ENCODE data around the gene G0S2. TPM values are rescaled to one million over a fixed set of nuclear protein-coding genes. Genes with fewer than 3 reads are reported as not detected.

G0S2 gene
- polyA plus RNA-seq, 1 donor from 2014 or later, result 0.33 TPM

- H3F3A ChIP-seq (ENCODE audit: insufficient read depth, low read length, poor library complexity, severe bottlenecking), result no peaks in the 10 kb centered on the region
- TF ChIP-seq EZH2 (IDR thresholded peaks at IDR 0.05; ENCODE audit: borderline replicate concordance, insufficient read depth, low read length, poor library complexity, severe bottlenecking) (no peak), CTCF (IDR thresholded peaks at IDR 0.05; ENCODE audit: poor library complexity, severe bottlenecking) (no peak), SMC3 (conservative IDR thresholded peaks at IDR 0.05; ENCODE audit: poor library complexity) (no peak), EP300 (conservative IDR thresholded peaks at IDR 0.05; ENCODE audit: poor library complexity, severe bottlenecking) (no peak), RAD21 (conservative IDR thresholded peaks at IDR 0.05) (no peak), MXI1 (conservative IDR thresholded peaks at IDR 0.05; ENCODE audit: poor library complexity, severe bottlenecking) (no peak), POLR2AphosphoS5 (IDR thresholded peaks at IDR 0.05) (no peak), REST (IDR thresholded peaks at IDR 0.05; ENCODE audit: borderline replicate concordance) (no peak), TAF1 (IDR thresholded peaks at IDR 0.05; ENCODE audit: low read depth) (no peak)
- H3K36me3 ChIP-seq (ENCODE audit: insufficient read depth, low read length), result no peaks in the 10 kb centered on the region
- no peak overlapping the region for H3K9ac ChIP-seq (ENCODE audit: low read length)
- no peak overlapping the region for H3K27ac ChIP-seq (ENCODE audit: low read length)
- no peaks in the 10 kb centered on the region for H3K27me3 ChIP-seq (ENCODE audit: insufficient read depth, low read depth, low read length)
- H4K20me1 ChIP-seq (ENCODE audit: insufficient read depth), result no peaks in the 10 kb centered on the region
- no peak overlapping the region for H3K4me2 ChIP-seq (ENCODE audit: low read length)
- no peak overlapping the region for H3K4me3 ChIP-seq (ENCODE audit: low read length)
- no peaks in the 10 kb centered on the region for H3K9me3 ChIP-seq (ENCODE audit: low read length)
- no peak overlapping the region for H2AFZ ChIP-seq (ENCODE audit: low read depth, low read length)
- no peaks in the 10 kb centered on the region for H3K79me2 ChIP-seq (replicated peaks; ENCODE audit: insufficient read depth, low read length)
- H3K9me2 ChIP-seq (ENCODE audit: insufficient read depth, low read length), result no peaks in the 10 kb centered on the region
These were observed 19.6 kb upstream of the G0S2 start for GRCh38 chr1:209655411-209656231.

GRCh38 chr1:209657140-209657879 is 17.9 kb upstream of the G0S2 start:
- H4K20me1 ChIP-seq (ENCODE audit: insufficient read depth), result no peaks in the 10 kb centered on the region
- H3K79me2 ChIP-seq (replicated peaks; ENCODE audit: insufficient read depth, low read length), result no peaks in the 10 kb centered on the region
- no peak overlapping the region for H3K4me2 ChIP-seq (ENCODE audit: low read length)
- no peaks in the 10 kb centered on the region for H3K36me3 ChIP-seq (ENCODE audit: insufficient read depth, low read length)
- H3K9me3 ChIP-seq (ENCODE audit: low read length), result no peaks in the 10 kb centered on the region
- H3K27ac ChIP-seq (ENCODE audit: low read length), result no peak overlapping the region
- H3F3A ChIP-seq (ENCODE audit: insufficient read depth, low read length, poor library complexity, severe bottlenecking), result no peaks in the 10 kb centered on the region
- H3K9ac ChIP-seq (ENCODE audit: low read length), result no peak overlapping the region
- no peak overlapping the region for H2AFZ ChIP-seq (ENCODE audit: low read depth, low read length)
- no peaks in the 10 kb centered on the region for H3K27me3 ChIP-seq (ENCODE audit: insufficient read depth, low read depth, low read length)
- TF ChIP-seq POLR2AphosphoS5 (IDR thresholded peaks at IDR 0.05), result no peak
- H3K9me2 ChIP-seq (ENCODE audit: insufficient read depth, low read length), result no peaks in the 10 kb centered on the region
- H3K4me3 ChIP-seq (ENCODE audit: low read length), result no peak overlapping the region

Measured in neural cell (in vitro differentiated cells).